ENCODE results near the gene DNMT1. TPM values are rescaled to one million over a fixed set of nuclear protein-coding genes. Genes with fewer than 3 reads are reported as not detected.

DNMT1 gene
- total RNA-seq, 1 donor from 2014 or later: 156 TPM

DNA sequence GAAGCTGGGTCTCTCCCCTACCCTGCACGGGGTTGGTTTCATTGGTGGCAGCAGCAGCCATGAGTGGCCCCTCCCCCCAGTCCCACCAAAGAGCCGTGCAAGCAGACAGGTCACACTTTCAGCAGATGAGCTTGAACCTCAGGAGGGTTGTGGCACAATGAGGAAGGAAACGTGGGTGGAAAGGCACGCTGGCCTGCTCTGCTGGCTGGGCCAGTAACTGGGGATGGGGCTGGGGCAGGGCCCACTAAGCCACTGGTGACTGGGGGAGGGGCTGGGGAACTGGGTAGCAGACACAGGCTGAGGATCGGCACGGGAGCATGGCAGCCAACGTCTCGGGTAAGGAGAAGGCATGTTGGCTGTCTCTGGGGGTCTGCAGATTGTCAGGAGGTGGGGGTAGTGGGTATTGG, 83.3 kb downstream of the DNMT1 start, which contains the start of gene P2RY11:
P2RY11 (plus strand) TSS at position 289 of the 407 bp plus-strand sequence; CDS start at position 318, 29 bp downstream.
- Mint-ChIP-seq H3K27ac (peak within 1 kb of the TSS; percentile 82), H3K27me3 (no peaks in the 10 kb centered on the region), H3K4me1 (peaks cover 55% of the 10 kb centered on the region), H3K4me3 (peak within 1 kb of the TSS; percentile 76), H3K9me3 (no peaks in the 10 kb centered on the region), H3K36me3 (ENCODE audit: low read depth) (peaks cover 69% of the 10 kb centered on the region)
- intact Hi-C loops (cut with micrococcal nuclease): loop anchor here (1.0 to 5.0 kb wide), 2 partner anchors 9 to 84 kb away; partner anchors contain the start of gene ANGPTL6
- ATAC-seq (ENCODE audit: low read depth) (peak; percentile 67), DNase-seq (peak; percentile 48)
- TF ChIP-seq, protein P1, sequence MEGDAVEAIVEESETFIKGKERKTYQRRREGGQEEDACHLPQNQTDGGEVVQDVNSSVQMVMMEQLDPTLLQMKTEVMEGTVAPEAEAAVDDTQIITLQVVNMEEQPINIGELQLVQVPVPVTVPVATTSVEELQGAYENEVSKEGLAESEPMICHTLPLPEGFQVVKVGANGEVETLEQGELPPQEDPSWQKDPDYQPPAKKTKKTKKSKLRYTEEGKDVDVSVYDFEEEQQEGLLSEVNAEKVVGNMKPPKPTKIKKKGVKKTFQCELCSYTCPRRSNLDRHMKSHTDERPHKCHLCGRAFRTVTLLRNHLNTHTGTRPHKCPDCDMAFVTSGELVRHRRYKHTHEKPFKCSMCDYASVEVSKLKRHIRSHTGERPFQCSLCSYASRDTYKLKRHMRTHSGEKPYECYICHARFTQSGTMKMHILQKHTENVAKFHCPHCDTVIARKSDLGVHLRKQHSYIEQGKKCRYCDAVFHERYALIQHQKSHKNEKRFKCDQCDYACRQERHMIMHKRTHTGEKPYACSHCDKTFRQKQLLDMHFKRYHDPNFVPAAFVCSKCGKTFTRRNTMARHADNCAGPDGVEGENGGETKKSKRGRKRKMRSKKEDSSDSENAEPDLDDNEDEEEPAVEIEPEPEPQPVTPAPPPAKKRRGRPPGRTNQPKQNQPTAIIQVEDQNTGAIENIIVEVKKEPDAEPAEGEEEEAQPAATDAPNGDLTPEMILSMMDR (IDR thresholded peaks at IDR 0.05): no peak
- CTCF ChIA-PET: interaction anchor here (1.0 to 2.9 kb wide), 4 partner anchors 8 to 180 kb away, joined by 3 to 41 read pairs (median 4); partner anchors contain the start of gene ANGPTL6
- POLR2A ChIA-PET: interaction anchor here (0.6 to 10.3 kb wide), 7 partner anchors 9 to 259 kb away, joined by 3 to 297 read pairs (median 5); partner anchors contain the start of gene ANGPTL6

DNA sequence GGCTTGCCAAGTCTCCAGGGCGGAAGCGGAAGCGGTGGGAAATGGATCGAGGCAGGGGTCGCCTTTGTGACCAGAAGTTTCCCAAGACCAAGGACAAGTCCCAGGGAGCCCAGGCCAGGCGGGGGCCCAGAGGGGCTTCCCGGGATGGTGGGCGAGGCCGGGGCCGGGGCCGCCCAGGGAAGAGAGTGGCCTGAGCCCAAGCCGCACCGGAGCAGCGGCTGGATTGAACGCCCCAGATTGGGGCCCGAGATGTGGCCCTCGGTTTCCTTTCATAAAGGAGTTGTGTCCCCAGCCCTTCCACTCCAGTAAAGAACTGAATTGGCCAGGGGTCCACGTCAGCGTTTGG, 83.8 kb downstream of the DNMT1 start:
- intact Hi-C loops (cut with micrococcal nuclease): loop anchor here (1.0 to 5.0 kb wide), 2 partner anchors 9 to 84 kb away; partner anchors contain the start of gene ANGPTL6
- Mint-ChIP-seq H3K4me1 (peaks cover 57% of the 10 kb centered on the region), H3K27me3 (no peaks in the 10 kb centered on the region), H3K36me3 (ENCODE audit: low read depth) (peaks cover 64% of the 10 kb centered on the region), H3K4me3 (peak overlapping the region; percentile 20), H3K9me3 (no peaks in the 10 kb centered on the region), H3K27ac (peak overlapping the region; percentile 82)
- TF ChIP-seq, protein P1 (IDR thresholded peaks at IDR 0.05): no peak
- ChIA-PET CTCF (interaction anchor here (1.0 to 2.9 kb wide), 4 partner anchors 8 to 180 kb away, joined by 3 to 41 read pairs (median 4); partner anchors contain the start of gene ANGPTL6), POLR2A (interaction anchor here (0.7 to 10.3 kb wide), 6 partner anchors 10 to 139 kb away, joined by 3 to 297 read pairs (median 6); partner anchors contain the start of gene ANGPTL6)
- DNase-seq (no peak), ATAC-seq (ENCODE audit: low read depth) (no peak)

DNA sequence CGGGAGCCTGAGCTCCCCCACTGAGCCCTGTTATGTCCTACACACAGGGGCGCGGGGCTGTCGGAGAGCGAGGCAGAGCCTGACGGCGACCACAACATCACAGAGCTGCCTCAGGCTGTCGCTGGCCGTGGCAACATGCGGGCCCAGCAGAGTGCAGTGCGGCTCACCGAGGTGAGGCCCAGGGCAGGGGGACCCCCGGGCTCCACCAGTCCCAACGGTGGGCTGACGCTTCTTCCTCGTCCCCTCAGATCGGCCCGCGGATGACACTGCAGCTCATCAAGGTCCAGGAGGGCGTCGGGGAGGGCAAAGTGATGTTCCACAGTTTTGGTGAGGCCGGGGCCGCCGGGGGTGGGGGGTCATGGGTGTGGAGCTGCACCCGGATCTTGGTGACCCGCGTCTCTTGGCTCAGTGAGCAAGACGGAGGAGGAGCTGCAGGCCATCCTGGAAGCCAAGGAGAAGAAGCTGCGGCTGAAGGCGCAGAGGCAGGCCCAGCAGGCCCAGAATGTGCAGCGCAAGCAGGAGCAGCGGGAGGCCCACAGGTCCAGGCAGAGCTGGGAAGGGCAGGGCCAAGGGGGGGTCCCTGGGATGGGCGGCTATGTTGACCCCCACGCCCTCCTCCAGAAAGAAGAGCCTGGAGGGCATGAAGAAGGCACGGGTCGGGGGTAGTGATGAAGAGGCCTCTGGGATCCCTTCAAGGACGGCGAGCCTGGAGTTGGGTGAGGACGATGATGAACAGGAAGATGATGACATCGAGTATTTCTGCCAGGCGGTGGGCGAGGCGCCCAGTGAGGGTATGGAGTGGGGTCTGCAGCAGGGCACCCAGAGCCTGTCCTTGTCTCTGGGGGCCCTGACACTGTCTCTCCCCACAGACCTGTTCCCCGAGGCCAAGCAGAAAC, 84.4 kb downstream of the DNMT1 start:
- intact Hi-C loops (cut with micrococcal nuclease): loop anchor here (5.0 kb wide), 1 partner anchor 83 kb away; no protein-coding TSS in a partner anchor
- no peaks in the 10 kb centered on the region for H3K9me3 Mint-ChIP-seq
- DNase-seq (no peak), ATAC-seq (ENCODE audit: low read depth) (no peak)
- H3K4me1 Mint-ChIP-seq: peaks cover 63% of the 10 kb centered on the region
- CTCF ChIA-PET: interaction anchor here (1.3 kb wide), 1 partner anchor 278 kb away, joined by 3 read pairs; no protein-coding TSS in a partner anchor
- H3K27ac Mint-ChIP-seq: peak overlapping the region; percentile 54
- POLR2A ChIA-PET: interaction anchor here (10.3 kb wide), 1 partner anchor 10 kb away, joined by 297 read pairs; the partner anchor contains the start of gene ANGPTL6
- H3K4me3 Mint-ChIP-seq: peak overlapping the region; percentile 20
- H3K36me3 Mint-ChIP-seq (ENCODE audit: low read depth): peaks cover 59% of the 10 kb centered on the region
- TF ChIP-seq, protein P1 (IDR thresholded peaks at IDR 0.05): no peak
- H3K27me3 Mint-ChIP-seq: no peaks in the 10 kb centered on the region

DNA sequence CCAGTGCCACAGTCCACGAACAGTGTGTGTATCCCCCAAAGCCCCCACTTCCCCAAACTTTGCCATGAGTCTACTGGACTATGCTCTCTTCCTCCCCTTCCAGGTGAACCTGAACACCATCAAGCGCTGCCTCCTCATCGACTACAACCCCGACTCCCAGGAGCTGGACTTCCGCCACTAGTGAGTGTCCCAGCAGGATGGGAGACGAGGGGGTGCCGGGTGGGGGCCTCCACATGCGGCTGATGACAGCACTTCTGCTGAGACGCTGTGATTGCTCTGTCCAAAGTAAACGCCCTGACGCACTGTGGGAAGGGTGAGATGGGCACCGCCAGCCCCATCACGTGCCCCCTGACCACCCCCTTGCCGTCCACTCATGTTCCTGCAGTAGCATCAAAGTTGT, 85.2 kb downstream of the DNMT1 start:
- no peak for DNase-seq
- intact Hi-C loops (cut with micrococcal nuclease): loop anchor here (10.0 kb wide), 3 partner anchors 85 to 765 kb away; partner anchors contain the start of genes CARM1, DNMT1 and PDE4A
- H3K36me3 Mint-ChIP-seq (ENCODE audit: low read depth): peaks cover 51% of the 10 kb centered on the region
- no peak overlapping the region for H3K4me3 Mint-ChIP-seq
- H3K4me1 Mint-ChIP-seq: peaks cover 71% of the 10 kb centered on the region
- peak overlapping the region; percentile 35 for H3K27ac Mint-ChIP-seq
- CTCF ChIA-PET: interaction anchor here (0.7 to 1.3 kb wide), 3 partner anchors 9 to 279 kb away, joined by 3 to 4 read pairs (median 3); no protein-coding TSS in a partner anchor
- H3K9me3 Mint-ChIP-seq: no peaks in the 10 kb centered on the region
- POLR2A ChIA-PET: interaction anchor here (6.0 to 10.3 kb wide), 2 partner anchors 10 to 14 kb away, joined by 64 to 297 read pairs; partner anchors contain the start of gene ANGPTL6
- no peaks in the 10 kb centered on the region for H3K27me3 Mint-ChIP-seq
- TF ChIP-seq, protein P1 (IDR thresholded peaks at IDR 0.05): no peak
- ATAC-seq (ENCODE audit: low read depth): no peak
